Osteoblast (primary cell): ENCODE results near the gene ZC3H10. TPM values are rescaled to one million over a fixed set of nuclear protein-coding genes. Genes with fewer than 3 reads are reported as not detected.
A peak's percentile ranks its signal among the peaks of the same experiment; 100 is the strongest.

Experiments
- DNase-seq: peaks from one replicate; pipeline ENCODE4 v3.0.0; 2011; ENCODE audit warnings: low spot score, mixed read lengths; ENCODE audit not compliant: insufficient read length; ENCODE audit errors: missing footprints
- H2AFZ ChIP-seq: 2 replicates; pipeline ENCODE4 v1.6.0; 2011; ENCODE audit warnings: mild to moderate bottlenecking, low read length
- H3K27ac ChIP-seq: 2 replicates; pipeline ENCODE4 v1.5.1; 2011; ENCODE audit warnings: mild to moderate bottlenecking, low read depth, low read length, moderate library complexity
- H3K27me3 ChIP-seq: 2 replicates; pipeline ENCODE4 v1.6.0; 2012; ENCODE audit warnings: mild to moderate bottlenecking, control low read depth, inconsistent platforms, low read length, moderate library complexity; ENCODE audit not compliant: insufficient read depth
- H3K36me3 ChIP-seq: 2 replicates; pipeline ENCODE4 v1.5.1; 2011; ENCODE audit warnings: mild to moderate bottlenecking, low read length, control low read depth, moderate library complexity; ENCODE audit not compliant: insufficient read depth
- H3K4me1 ChIP-seq: 2 replicates; pipeline ENCODE4 v1.5.1; 2011; ENCODE audit warnings: mild to moderate bottlenecking, low read length, control low read depth, moderate library complexity; ENCODE audit not compliant: insufficient read depth
- H3K4me2 ChIP-seq: 2 replicates; pipeline ENCODE4 v1.6.0; 2011; ENCODE audit warnings: mild to moderate bottlenecking, low read length; ENCODE audit not compliant: insufficient read depth
- H3K4me3 ChIP-seq: fragments of 200-600 bp; sonication (generic); 3 replicates; pipeline ENCODE4 v1.5.1; 2012; ENCODE audit warnings: mild to moderate bottlenecking, low read length, inconsistent platforms; ENCODE audit not compliant: insufficient read depth
- H3K79me2 ChIP-seq: 2 replicates; pipeline ENCODE4 v1.6.0; 2012; ENCODE audit warnings: mild to moderate bottlenecking, low read length, control low read depth, inconsistent platforms; ENCODE audit not compliant: insufficient read depth
- H3K9me3 ChIP-seq: 2 replicates; pipeline ENCODE4 v1.5.1; 2011; ENCODE audit warnings: low read depth, low read length, control low read depth
- H4K20me1 ChIP-seq: 2 replicates; pipeline ENCODE4 v1.6.0; 2012; ENCODE audit warnings: mild to moderate bottlenecking, low read length, control low read depth; ENCODE audit not compliant: insufficient read depth
- CTCF ChIP-seq: IDR thresholded peaks from 2 replicates; pipeline ENCODE4 v1.5.1; 2011; ENCODE audit warnings: mild to moderate bottlenecking, low read depth, low read length, moderate library complexity; ENCODE audit errors: extremely low read depth
- total RNA-seq: library from RNA; depleted of rRNA; stranded (reverse); fragments of >200 nt; gene quantifications from 2 replicates; pipeline ENCODE4 v1.2.3, GENCODE V29; 2012

Gene ZC3H10
- total RNA-seq, 1 donor = 9.0 TPM

GRCh38 chr12:56152756-56153677 is 35.0 kb downstream of the ZC3H10 start:
- Histone ChIP-seq H3K9me3 (no peaks in the 10 kb centered on the region), H3K4me3 (peak overlapping the region; percentile 88), H3K27me3 (no peaks in the 10 kb centered on the region), H3K4me2 (peak overlapping the region; percentile 90), H2AFZ (peak overlapping the region; percentile 84), H4K20me1 (no peaks in the 10 kb centered on the region), H3K36me3 (peaks cover 11% of the 10 kb centered on the region), H3K27ac (peak overlapping the region; percentile 46), H3K79me2 (peaks cover 15% of the 10 kb centered on the region), H3K4me1 (peaks cover 21% of the 10 kb centered on the region)
- DNase-seq = no peak
- no peak for TF ChIP-seq CTCF

- Histone ChIP-seq H3K27me3 (no peaks in the 10 kb centered on the region), H3K4me3 (peak overlapping the region; percentile 88), H3K9me3 (no peaks in the 10 kb centered on the region), H3K79me2 (peaks cover 21% of the 10 kb centered on the region), H3K27ac (no peak overlapping the region), H2AFZ (no peak overlapping the region), H3K4me1 (peaks cover 21% of the 10 kb centered on the region), H3K4me2 (peak overlapping the region; percentile 90), H3K36me3 (peaks cover 11% of the 10 kb centered on the region), H4K20me1 (no peaks in the 10 kb centered on the region)
- no peak for TF ChIP-seq CTCF
- DNase-seq = no peak
Observed at GRCh38 chr12:56153678-56154065, 35.6 kb downstream of the ZC3H10 start.

- Histone ChIP-seq H3K27me3 (no peaks in the 10 kb centered on the region), H3K9me3 (no peaks in the 10 kb centered on the region), H3K4me1 (peaks cover 22% of the 10 kb centered on the region), H3K4me2 (no peak overlapping the region), H4K20me1 (peaks cover 6% of the 10 kb centered on the region), H3K4me3 (no peak overlapping the region), H3K79me2 (peaks cover 27% of the 10 kb centered on the region), H3K27ac (no peak overlapping the region), H3K36me3 (peaks cover 13% of the 10 kb centered on the region), H2AFZ (no peak overlapping the region)
- DNase-seq = no peak
- TF ChIP-seq CTCF = no peak
Observed at GRCh38 chr12:56154246-56154771, 36.2 kb downstream of the ZC3H10 start.

- Histone ChIP-seq H3K27me3 (no peaks in the 10 kb centered on the region), H3K4me2 (no peak overlapping the region), H3K4me1 (peaks cover 27% of the 10 kb centered on the region), H3K27ac (no peak overlapping the region), H3K36me3 (peaks cover 18% of the 10 kb centered on the region), H3K4me3 (no peak overlapping the region), H2AFZ (no peak overlapping the region), H4K20me1 (peaks cover 11% of the 10 kb centered on the region), H3K79me2 (peaks cover 32% of the 10 kb centered on the region), H3K9me3 (no peaks in the 10 kb centered on the region)
- TF ChIP-seq CTCF = no peak
- no peak for DNase-seq
Observed at GRCh38 chr12:56154818-56155217, 36.8 kb downstream of the ZC3H10 start.
